Activated naive CD8-positive, alpha-beta T cell treated with anti-CD3 and anti-CD28 coated beads, Interleukin-2, amount 10 ng/mL, durations not matched to agents 7 days and 5 days (primary cell): Measurements from ENCODE around the gene RAB42. TPM values are rescaled to one million over a fixed set of nuclear protein-coding genes. Genes with fewer than 3 reads are reported as not detected.
"Not testable (repeated sequence)": the region's sequence is repeated elsewhere in the genome, so short reads cannot be mapped to it uniquely, and the experiment has no call there.

Experiments used
- ATAC-seq: fragments of 150-1000 bp; cut with Tn5 transposase; one replicate; pipeline ENCODE4 v1.10.0; 2021; ENCODE audit warnings: low read depth, moderate library complexity
- POLR2A ChIA-PET: fragments of 350-600 bp; sonication (Branson Sonifier 250); formaldehyde crosslinking; loops from one replicate; lab custom pipeline; 2021; ENCODE audit warnings: antibody characterized with exemption; lab: Charles Lee
- DNase-seq: peaks from one replicate; pipeline ENCODE4 v3.0.0; 2021
- H3K27ac Mint-ChIP-seq: one replicate; pipeline ENCODE4 v1.8.0; 2022; ENCODE audit warnings: mild to moderate bottlenecking, mixed read lengths
- H3K27me3 Mint-ChIP-seq: one replicate; pipeline ENCODE4 v1.8.0; 2022; ENCODE audit warnings: mild to moderate bottlenecking, moderate library complexity, mixed read lengths
- H3K36me3 Mint-ChIP-seq: one replicate; pipeline ENCODE4 v1.8.0; 2021; ENCODE audit warnings: mild to moderate bottlenecking, mixed read lengths
- H3K4me1 Mint-ChIP-seq: one replicate; pipeline ENCODE4 v1.8.0; 2021; ENCODE audit warnings: mixed read lengths
- H3K4me3 Mint-ChIP-seq: one replicate; pipeline ENCODE4 v1.8.0; 2022; ENCODE audit warnings: mild to moderate bottlenecking, moderate library complexity, mixed read lengths
- H3K9me3 Mint-ChIP-seq: one replicate; pipeline ENCODE4 v1.8.0; 2021; ENCODE audit warnings: mixed read lengths
- total RNA-seq, 2 experiments: library from RNA; stranded (reverse); gene quantifications; one replicate each; pipeline ENCODE4 v1.2.3, GENCODE V29; 2021

RAB42 gene
- total RNA-seq, 2 experiments from 2014 or later: 0.50 to 0.79 TPM

DNA sequence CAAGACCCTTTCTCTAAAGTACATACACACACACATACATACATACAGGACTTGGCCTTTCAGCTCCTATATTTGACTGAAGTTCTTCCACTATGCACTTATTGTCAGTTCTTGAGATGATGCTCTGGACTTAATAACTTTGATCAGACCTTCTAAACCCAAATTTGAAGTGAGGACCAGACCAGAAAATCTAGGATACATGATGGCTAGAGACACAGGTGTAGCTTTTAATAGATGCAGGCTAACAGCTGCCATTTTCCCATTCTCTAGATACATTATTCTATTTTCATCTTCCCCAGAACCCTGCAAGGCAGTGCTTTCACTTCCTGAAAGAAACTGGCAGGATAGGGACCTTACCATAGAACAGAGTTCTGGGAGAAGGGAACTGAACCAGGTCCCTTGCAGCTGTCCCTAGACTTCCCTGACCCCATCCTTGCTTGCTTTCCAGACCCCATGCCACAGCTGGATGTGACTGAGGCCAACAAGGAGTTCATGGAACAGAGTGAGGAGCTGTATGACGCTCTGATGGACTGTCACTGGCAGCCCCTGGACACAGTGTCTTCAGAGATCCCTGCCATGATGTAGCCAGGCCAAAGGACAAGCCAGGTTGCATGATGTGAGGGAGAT lies 14.9 kb upstream of the RAB42 start:
- peaks cover 21% of the 10 kb centered on the region for H3K4me1 Mint-ChIP-seq
- H3K9me3 Mint-ChIP-seq: no peaks in the 10 kb centered on the region
- ATAC-seq: no peak
- no peak overlapping the region for H3K4me3 Mint-ChIP-seq
- POLR2A ChIA-PET: interaction anchor here (0.5 to 1.8 kb wide), 6 partner anchors 18 to 207 kb away, joined by 3 to 4 read pairs (median 3); partner anchors contain the start of gene RNU11
- no peak for DNase-seq
- H3K36me3 Mint-ChIP-seq: peaks cover 41% of the 10 kb centered on the region
- peak overlapping the region; percentile 39 for H3K27ac Mint-ChIP-seq
- no peaks in the 10 kb centered on the region for H3K27me3 Mint-ChIP-seq

DNA sequence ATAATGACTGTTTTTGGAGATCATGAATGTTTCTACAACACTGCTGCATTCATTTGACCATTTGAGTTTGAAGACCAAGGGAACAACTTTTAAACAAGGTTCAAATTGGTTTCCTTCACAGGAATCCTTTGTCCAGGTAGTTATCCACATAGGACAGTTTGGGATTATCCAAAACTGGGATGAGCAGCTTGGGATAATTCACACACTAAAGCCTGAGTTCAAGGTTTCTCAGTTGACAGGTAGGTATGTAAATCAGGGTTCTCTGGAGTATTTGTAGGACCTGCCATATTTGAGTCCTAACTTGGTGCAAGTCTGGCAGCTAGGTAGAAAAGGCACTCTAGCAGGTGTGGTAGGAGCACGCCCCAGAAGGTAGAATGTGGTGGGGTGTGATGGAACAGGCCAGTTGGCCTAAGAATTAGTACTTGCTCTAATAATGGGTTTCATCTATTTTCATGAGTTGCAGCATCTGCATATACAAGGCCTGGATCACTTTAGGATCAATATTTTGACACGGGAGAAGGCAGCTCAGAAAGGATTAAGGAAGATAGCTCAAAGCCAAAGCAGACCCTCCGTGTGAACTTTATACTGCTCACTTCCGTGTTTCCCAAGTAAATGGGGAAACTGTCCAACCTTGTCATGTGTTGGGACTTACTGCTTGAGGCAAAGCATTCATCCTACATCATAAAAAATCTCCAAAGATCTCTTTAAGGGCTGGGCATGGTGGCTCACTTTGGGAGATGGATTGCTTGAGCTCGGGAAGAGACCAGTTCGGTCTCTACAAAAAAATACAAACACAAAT lies 14.1 kb upstream of the RAB42 start:
- Mint-ChIP-seq H3K36me3 (peaks cover 41% of the 10 kb centered on the region), H3K27ac (peak overlapping the region; percentile 39), H3K27me3 (no peaks in the 10 kb centered on the region), H3K9me3 (no peaks in the 10 kb centered on the region), H3K4me1 (peaks cover 22% of the 10 kb centered on the region), H3K4me3 (no peak overlapping the region)
- POLR2A ChIA-PET: interaction anchor here (0.6 to 1.8 kb wide), 6 partner anchors 22 to 207 kb away, joined by 3 to 6 read pairs (median 3); partner anchors contain the start of genes RNU11 and TRNAU1AP
- ATAC-seq (no peak), DNase-seq (no peak)

DNA sequence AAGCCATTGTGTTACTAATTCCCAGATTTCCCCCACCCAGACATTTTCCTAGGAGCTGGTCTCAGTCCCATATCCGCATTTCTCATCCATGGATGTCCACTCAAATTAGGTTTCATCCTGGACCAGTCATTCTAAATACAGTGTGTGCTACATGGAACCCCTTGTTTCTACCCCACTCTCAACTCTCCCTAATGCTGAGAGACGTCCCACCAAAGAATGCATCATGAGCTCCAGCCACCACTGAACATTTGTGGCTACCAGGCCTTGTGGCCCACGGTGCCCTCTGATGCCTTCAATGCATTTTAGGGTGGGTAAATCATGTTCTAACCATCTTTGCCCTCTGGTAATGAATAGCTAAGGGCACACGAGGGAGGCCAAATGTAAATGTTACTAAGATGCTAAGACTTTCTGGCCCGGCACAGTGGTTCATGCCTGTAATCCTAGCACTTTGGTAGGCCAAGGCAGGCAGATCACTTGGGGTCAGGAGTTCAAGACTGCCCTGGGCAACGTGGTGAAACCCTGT lies 13.3 kb upstream of the RAB42 start:
- POLR2A ChIA-PET: interaction anchor here (0.6 to 5.3 kb wide), 11 partner anchors 9 to 191 kb away, joined by 3 to 104 read pairs (median 5); partner anchors contain the start of genes RCC1, RNU11, TAF12 and TRNAU1AP
- H3K36me3 Mint-ChIP-seq: peaks cover 39% of the 10 kb centered on the region
- peaks cover 24% of the 10 kb centered on the region for H3K4me1 Mint-ChIP-seq
- H3K27me3 Mint-ChIP-seq: no peaks in the 10 kb centered on the region
- ATAC-seq: no peak
- H3K27ac Mint-ChIP-seq: peak overlapping the region; percentile 56
- H3K4me3 Mint-ChIP-seq: no peak overlapping the region
- no peaks in the 10 kb centered on the region for H3K9me3 Mint-ChIP-seq
- no peak for DNase-seq

DNA sequence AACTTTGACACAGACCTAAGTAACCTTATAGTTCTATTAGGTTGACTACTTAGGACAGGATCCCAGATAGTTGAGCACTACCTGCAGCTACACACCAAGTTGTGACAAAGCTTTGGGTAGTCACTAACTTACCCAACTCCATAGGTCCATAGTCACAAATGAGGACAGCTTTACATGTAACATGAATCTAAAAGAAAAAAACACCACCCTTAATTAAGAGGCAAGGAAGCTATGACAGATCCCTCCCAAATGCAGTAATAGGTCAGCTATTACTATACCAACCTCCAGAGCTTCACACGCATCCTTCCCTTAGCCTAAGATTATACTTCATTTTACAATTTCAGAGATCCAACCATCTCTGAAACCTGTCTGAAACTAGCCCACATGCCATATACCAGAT lies 12.7 kb upstream of the RAB42 start:
- Mint-ChIP-seq H3K4me3 (peak overlapping the region; percentile 95), H3K36me3 (peaks cover 39% of the 10 kb centered on the region), H3K27ac (peak overlapping the region; percentile 83), H3K9me3 (no peaks in the 10 kb centered on the region), H3K27me3 (no peaks in the 10 kb centered on the region), H3K4me1 (peaks cover 24% of the 10 kb centered on the region)
- POLR2A ChIA-PET: interaction anchor here (0.6 to 5.3 kb wide), 12 partner anchors 10 to 333 kb away, joined by 3 to 104 read pairs (median 6); partner anchors contain the start of genes RCC1, RNU11, SESN2 and TAF12
- DNase-seq (no peak), ATAC-seq (no peak)

DNA sequence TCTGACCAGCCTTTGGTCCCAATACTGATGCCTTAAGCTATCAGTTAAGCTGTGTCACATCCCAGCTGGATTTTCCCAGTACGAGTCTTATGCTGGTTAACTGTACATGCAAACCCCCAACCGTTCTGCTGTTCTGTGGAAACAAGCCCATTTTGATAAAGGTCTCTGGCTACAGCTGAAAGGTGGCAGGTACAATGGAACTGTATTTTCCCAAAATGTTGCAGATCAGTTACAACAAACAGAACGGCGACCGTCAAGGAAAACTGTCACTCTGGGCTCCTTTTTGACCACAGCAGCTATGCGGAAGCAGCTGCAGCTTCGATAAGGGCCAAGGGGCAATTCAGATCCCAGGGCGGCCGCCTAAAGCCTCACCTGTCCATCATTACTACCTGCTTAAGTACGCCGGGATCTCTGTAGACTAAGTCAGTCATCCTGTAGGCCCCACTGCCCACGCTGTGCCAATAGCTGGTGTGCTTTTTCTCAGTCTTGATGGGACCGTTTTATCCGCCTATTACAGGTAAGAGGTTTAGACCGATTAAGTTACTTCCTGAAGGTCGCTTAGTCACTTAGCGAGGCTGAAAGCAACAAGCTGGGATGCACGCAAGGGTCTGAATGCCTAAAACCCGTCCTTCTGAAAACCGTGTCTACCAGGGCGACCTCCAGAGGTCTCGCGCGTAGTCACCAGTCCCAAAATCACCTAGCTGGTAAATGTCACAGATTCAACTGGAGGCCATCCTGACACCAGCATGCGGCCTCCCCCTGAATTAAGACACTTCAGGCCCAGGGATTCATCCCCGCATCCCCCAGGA lies 11.1 kb upstream of the RAB42 start:
- H3K4me1 Mint-ChIP-seq: peaks cover 26% of the 10 kb centered on the region

DNA sequence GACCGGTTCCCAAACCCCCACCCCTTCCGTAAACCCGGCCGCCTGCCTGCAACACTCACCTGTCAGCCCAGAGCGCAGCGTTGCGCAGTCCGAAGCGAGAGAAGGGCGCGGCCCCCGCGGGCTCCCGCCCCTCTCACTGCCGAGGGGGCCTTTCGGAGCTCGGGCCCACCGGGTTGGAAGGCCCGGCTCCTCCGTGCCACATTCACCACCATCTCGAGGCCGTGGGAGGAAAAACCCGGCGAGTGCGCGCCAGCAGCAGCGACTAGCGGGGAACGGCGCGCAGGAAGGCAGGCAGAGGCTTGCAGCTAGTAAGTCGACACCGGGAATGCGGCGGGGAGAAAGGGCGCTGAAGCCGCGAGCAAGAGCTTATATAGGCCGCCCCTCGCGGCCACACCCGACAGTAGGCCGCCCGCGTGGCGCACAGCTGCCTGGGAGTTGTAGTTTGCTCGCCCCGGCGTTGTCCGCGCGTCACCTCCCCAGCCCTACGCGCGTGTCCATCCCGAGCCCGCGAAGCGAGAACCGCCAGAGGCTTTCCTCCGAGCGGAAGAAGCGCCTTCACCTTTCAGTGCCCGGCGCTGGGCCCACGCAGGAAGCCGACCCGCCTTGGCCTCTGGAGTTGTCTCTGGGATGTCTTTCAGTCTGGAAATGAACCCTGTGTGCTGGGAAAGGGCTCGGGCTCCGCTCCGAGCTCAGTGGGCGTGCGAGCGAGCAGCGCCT lies 10.4 kb upstream of the RAB42 start:
- Mint-ChIP-seq H3K4me1 (peaks cover 26% of the 10 kb centered on the region), H3K36me3 (peaks cover 36% of the 10 kb centered on the region)

More for the DNA sequence above, 11.1 kb upstream of the RAB42 start:
- DNase-seq (peak; percentile 57), ATAC-seq (peak; percentile 34)
- H3K9me3 Mint-ChIP-seq: no peaks in the 10 kb centered on the region
- H3K36me3 Mint-ChIP-seq: peaks cover 36% of the 10 kb centered on the region
- H3K4me3 Mint-ChIP-seq: peak overlapping the region; percentile 95
- POLR2A ChIA-PET: interaction anchor here (0.6 to 5.3 kb wide), 49 partner anchors 9 to 855 kb away, joined by 3 to 104 read pairs (median 5); partner anchors contain the start of genes ATP5IF1, EPB41, FAM76A and GMEB1
- peak overlapping the region; percentile 83 for H3K27ac Mint-ChIP-seq
- H3K27me3 Mint-ChIP-seq: no peaks in the 10 kb centered on the region

DNA sequence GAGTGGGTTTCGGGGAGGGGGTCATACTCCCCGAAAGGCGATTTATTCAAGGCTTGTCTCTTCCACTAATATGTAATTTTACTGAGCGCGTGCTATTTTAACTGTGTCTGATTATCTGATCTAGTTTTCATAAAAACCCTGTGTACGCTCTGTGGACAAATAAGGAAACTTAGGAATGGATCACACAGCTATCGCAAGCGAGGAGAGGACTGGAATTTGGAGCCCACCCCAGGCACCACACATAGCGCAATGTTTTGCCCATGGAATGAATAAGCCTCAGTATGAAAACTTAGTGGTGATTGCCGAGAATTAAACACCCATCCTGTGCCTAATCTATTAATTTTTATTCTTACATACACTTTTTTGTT lies 9.8 kb upstream of the RAB42 start:
- POLR2A ChIA-PET: interaction anchor here (0.6 to 5.3 kb wide), 44 partner anchors 8 to 857 kb away, joined by 3 to 104 read pairs (median 6); partner anchors contain the start of genes ATP5IF1, FAM76A, GMEB1 and MED18
- ATAC-seq (no peak), DNase-seq (no peak)
- Mint-ChIP-seq H3K36me3 (peaks cover 34% of the 10 kb centered on the region), H3K4me3 (peak overlapping the region; percentile 95), H3K27me3 (no peaks in the 10 kb centered on the region), H3K9me3 (no peaks in the 10 kb centered on the region), H3K27ac (peak overlapping the region; percentile 83), H3K4me1 (peaks cover 26% of the 10 kb centered on the region)

More for the DNA sequence above, 10.4 kb upstream of the RAB42 start:
- H3K27me3 Mint-ChIP-seq: no peaks in the 10 kb centered on the region
- ATAC-seq: peak; percentile 90
- H3K27ac Mint-ChIP-seq: peak overlapping the region; percentile 83
- DNase-seq: peak; percentile 96
- no peaks in the 10 kb centered on the region for H3K9me3 Mint-ChIP-seq
- H3K4me3 Mint-ChIP-seq: peak overlapping the region; percentile 95
- POLR2A ChIA-PET: interaction anchor here (0.6 to 5.3 kb wide), 53 partner anchors 9 to 856 kb away, joined by 3 to 104 read pairs (median 5); partner anchors contain the start of genes ATP5IF1, EPB41, FAM76A and GMEB1

DNA sequence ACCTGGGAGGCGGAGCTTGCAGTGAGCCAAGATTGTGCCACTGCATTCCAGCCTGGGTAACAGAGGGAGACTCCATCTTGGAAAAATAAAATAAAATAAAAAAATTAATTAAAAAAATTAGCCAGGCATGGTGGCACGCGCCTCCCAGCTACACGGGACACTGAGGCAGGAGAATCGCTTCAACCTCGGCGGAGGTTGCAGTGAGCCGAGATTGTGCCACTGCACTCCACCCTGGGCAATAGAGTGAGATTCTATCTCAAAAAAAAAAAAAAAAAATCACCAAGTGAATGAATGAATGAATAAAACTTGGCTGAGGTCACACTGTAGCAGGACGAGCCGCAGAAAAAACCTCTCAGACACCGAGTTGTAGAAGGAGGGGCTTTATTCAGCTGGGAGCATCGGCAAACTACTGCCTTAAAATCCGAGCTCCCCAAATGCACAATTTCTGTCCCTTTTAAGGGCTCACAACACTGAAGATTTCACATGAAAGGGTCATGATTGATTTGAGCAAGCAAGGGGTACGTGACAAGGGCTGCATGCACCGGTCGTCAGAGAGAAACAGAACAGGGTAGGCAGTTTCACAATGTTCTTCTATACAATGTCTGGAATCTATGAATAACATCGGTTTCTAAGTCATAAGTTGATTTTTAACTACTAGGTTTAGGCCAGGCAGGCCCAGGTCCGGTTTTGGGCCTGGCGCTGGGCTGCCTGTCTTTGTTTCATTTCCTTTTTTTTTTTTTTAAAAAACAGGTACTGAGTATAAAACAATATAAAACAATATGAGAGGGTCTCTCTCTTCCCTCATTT lies 5.3 kb upstream of the RAB42 start:
- not testable (repeated sequence) for H3K9me3 Mint-ChIP-seq, H3K36me3 Mint-ChIP-seq, H3K4me1 Mint-ChIP-seq, H3K27ac Mint-ChIP-seq, H3K4me3 Mint-ChIP-seq, ATAC-seq, DNase-seq, H3K27me3 Mint-ChIP-seq
- POLR2A ChIA-PET: interaction anchor here (0.7 to 1.2 kb wide), 2 partner anchors 69 to 105 kb away, joined by 3 to 4 read pairs; no protein-coding TSS in a partner anchor

DNA sequence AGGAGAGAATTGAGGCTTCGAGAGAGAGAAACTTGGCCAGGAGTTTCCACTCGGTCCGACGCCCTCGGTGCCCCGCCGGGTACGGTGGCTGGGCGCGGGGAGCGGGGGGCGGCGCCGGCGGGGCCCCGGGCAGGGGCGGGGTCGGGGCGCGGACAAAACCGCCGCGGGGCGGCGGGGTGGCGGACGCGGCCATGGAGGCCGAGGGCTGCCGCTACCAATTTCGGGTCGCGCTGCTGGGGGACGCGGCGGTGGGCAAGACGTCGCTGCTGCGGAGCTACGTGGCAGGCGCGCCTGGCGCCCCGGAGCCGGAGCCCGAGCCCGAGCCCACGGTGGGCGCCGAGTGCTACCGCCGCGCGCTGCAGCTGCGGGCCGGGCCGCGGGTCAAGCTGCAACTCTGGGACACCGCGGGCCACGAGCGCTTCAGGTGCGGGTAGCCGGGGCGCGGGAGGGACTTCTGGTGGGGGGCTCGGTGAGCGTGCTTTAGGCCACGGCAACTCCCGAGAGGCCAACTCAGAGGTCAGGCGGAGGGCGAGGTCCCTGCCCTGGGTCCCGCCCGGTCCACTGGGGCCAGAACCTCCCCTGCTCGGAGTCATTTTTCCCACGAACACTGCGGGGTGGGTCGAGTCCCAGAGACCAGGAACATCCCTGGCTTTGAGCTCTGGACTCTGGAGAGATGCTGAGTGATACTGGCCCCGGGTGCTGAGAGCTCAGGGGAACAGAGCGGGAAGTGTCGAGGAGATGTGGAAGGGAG lies 431 bp downstream of the RAB42 start:
- Mint-ChIP-seq H3K27me3 (peaks cover 12% of the 10 kb centered on the region), H3K4me3 (peak overlapping the region; percentile 78), H3K27ac (no peak overlapping the region), H3K36me3 (peaks cover 2% of the 10 kb centered on the region), H3K4me1 (no peaks in the 10 kb centered on the region), H3K9me3 (no peaks in the 10 kb centered on the region)
- peak; percentile 36 for DNase-seq
- POLR2A ChIA-PET: interaction anchor here (1.4 kb wide), 1 partner anchor 11 kb away, joined by 11 read pairs; no protein-coding TSS in a partner anchor
- ATAC-seq: peak; percentile 56

DNA sequence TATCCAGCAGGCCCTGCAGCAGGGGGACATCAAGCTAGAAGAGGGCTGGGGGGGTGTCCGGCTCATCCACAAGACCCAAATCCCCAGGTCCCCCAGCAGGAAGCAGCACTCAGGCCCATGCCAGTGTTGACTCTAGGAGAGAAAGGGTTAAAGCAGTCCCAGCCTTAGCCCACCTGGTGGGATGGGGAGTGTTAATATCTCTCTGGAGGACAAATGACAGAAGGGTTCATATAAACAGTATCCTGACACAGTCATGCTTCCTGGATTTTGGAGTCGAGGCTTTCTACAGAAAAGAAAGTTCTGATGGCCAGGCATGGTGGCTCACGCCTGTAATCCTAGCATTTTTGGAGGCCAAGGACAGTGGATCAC lies 1.9 kb downstream of the RAB42 start:
- H3K4me1 Mint-ChIP-seq, H3K9me3 Mint-ChIP-seq, H3K4me3 Mint-ChIP-seq, ATAC-seq, H3K36me3 Mint-ChIP-seq, POLR2A ChIA-PET, H3K27ac Mint-ChIP-seq, DNase-seq: not testable (repeated sequence)
- H3K27me3 Mint-ChIP-seq: peaks cover 12% of the 10 kb centered on the region
